SK-N-SH (cell line): ENCODE measurements around the gene CD209. TPM values are rescaled to one million over a fixed set of nuclear protein-coding genes. Genes with fewer than 3 reads are reported as not detected.

Experiments
- CTCF ChIA-PET: fragments of 300-600, 350-600 bp; formaldehyde crosslinking; extraction: SDS; loops from one replicate; lab custom pipeline; 2021; lab: Yijun Ruan, JAX
- POLR2A ChIA-PET: fragments of 350-600 bp; sonication (Branson Sonifier 250); formaldehyde crosslinking; extraction: SDS; loops from one replicate; lab custom pipeline; 2020; ENCODE audit warnings: antibody characterized with exemption, inconsistent platforms; lab: Yijun Ruan, JAX
- DNase-seq: peaks from one replicate; pipeline ENCODE4 v3.0.0; 2012
- H2AFZ ChIP-seq: fragments of 200-600 bp; sonication (generic); 2 replicates; pipeline ENCODE4 v1.8.1; 2016; ENCODE audit warnings: antibody characterized with exemption, mild to moderate bottlenecking, low read depth
- H3F3A ChIP-seq: fragments of 200-600 bp; sonication (generic); replicated peaks from 2 replicates; pipeline ENCODE3; 2016; ENCODE audit warnings: antibody characterized with exemption, mild to moderate bottlenecking; ENCODE audit not compliant: insufficient read depth
- H3K27ac ChIP-seq, 2 experiments: fragments of 200-500 bp in 1 of 2; fragments of 200-600 bp in 1 of 2; sonication (Bioruptor generic) in 1 of 2; sonication (generic), shearing (Covaris generic) in 1 of 2; 2 replicates each; pipeline versions ENCODE4 v1.5.1 to v1.6.1; 2014 to 2016; ENCODE audit warnings: low read depth in 2 of 2, inconsistent platforms in 1 of 2, low read length in 1 of 2, mild to moderate bottlenecking in 1 of 2, mixed read lengths in 1 of 2
- H3K27me3 ChIP-seq: fragments of 200-600 bp; sonication (generic), shearing (Covaris generic); 2 replicates; pipeline ENCODE4 v1.6.1; 2016; ENCODE audit warnings: mixed run types; ENCODE audit not compliant: insufficient read depth
- H3K36me3 ChIP-seq, 2 experiments: fragments of 200-500 bp in 1 of 2; fragments of 200-600 bp in 1 of 2; sonication (Bioruptor generic) in 1 of 2; sonication (generic) in 1 of 2; replicated peaks in 1 of 2; 2 replicates each; pipeline versions ENCODE3 to v1.5.1; 2014 to 2016; ENCODE audit warnings: low read length in 1 of 2, mild to moderate bottlenecking in 1 of 2; ENCODE audit not compliant: insufficient read depth in 2 of 2, control insufficient read depth in 1 of 2
- H3K4me1 ChIP-seq, 2 experiments: fragments of 200-500 bp in 1 of 2; fragments of 200-600 bp in 1 of 2; sonication (Bioruptor generic) in 1 of 2; sonication (generic), shearing (Covaris generic) in 1 of 2; 2 replicates each; pipeline versions ENCODE4 v1.5.1 to v1.6.1; 2014 to 2016; ENCODE audit warnings: low read depth in 1 of 2, low read length in 1 of 2, mixed run types in 1 of 2; ENCODE audit not compliant: insufficient read depth in 2 of 2, control insufficient read depth in 1 of 2
- H3K4me2 ChIP-seq: fragments of 200-600 bp; sonication (generic), shearing (Covaris generic); 2 replicates; pipeline ENCODE4 v1.6.1; 2017; ENCODE audit warnings: mixed run types
- H3K4me3 ChIP-seq, 2 experiments: fragments of 200-500 bp in 1 of 2; fragments of 200-600 bp in 1 of 2; sonication (Bioruptor generic) in 1 of 2; sonication (generic), shearing (Covaris generic) in 1 of 2; 2 replicates each; pipeline versions ENCODE4 v1.5.1 to v1.8.1; 2014 to 2016; ENCODE audit warnings: low read depth in 2 of 2, inconsistent platforms in 1 of 2, low read length in 1 of 2, mild to moderate bottlenecking in 1 of 2, mixed read lengths in 1 of 2, moderate library complexity in 1 of 2
- H3K79me2 ChIP-seq: fragments of 200-600 bp; sonication (generic); 2 replicates; pipeline ENCODE4 v1.8.1; 2017; ENCODE audit warnings: mild to moderate bottlenecking; ENCODE audit not compliant: insufficient read depth
- H3K9ac ChIP-seq: fragments of 200-600 bp; sonication (generic); 2 replicates; pipeline ENCODE4 v1.6.1; 2017; ENCODE audit warnings: mixed run types
- H3K9me2 ChIP-seq: fragments of 200-600 bp; sonication (generic); 2 replicates; pipeline ENCODE4 v1.6.1; 2017; ENCODE audit warnings: mixed run types
- H3K9me3 ChIP-seq: fragments of 200-600 bp; sonication (generic); 2 replicates; pipeline ENCODE4 v1.6.1; 2017; ENCODE audit warnings: mixed run types, mild to moderate bottlenecking, moderate library complexity
- H4K20me1 ChIP-seq: fragments of 200-600 bp; sonication (generic); 2 replicates; pipeline ENCODE4 v1.6.1; 2017; ENCODE audit warnings: mild to moderate bottlenecking, mixed run types; ENCODE audit not compliant: insufficient read depth
- CHD2 ChIP-seq: fragments of 150-350 bp; IDR thresholded peaks from 2 replicates; pipeline ENCODE4 v1.6.1; 2018; ENCODE audit warnings: low read length; ENCODE audit not compliant: partially characterized antibody
- ELF1 ChIP-seq: IDR thresholded peaks from 2 replicates; pipeline ENCODE4 v1.4.0; 2012
- EP300 ChIP-seq, 2 experiments: IDR thresholded peaks; 2 replicates each; pipeline versions ENCODE4 v1.4.0 to v1.6.1; 2012; ENCODE audit warnings: borderline replicate concordance in 1 of 2, low read depth in 1 of 2, low read length in 1 of 2
- EZH2phosphoT487 ChIP-seq: fragments of 200-600 bp; sonication (generic); IDR thresholded peaks from 2 replicates; pipeline ENCODE4 v1.6.1; 2017; ENCODE audit warnings: low read depth, mixed run types, mild to moderate bottlenecking, antibody characterized with exemption, moderate library complexity, borderline replicate concordance
- FOXJ3 ChIP-seq: sonication (generic); formaldehyde crosslinking; IDR thresholded peaks from 2 replicates; pipeline ENCODE4 v1.5.1; 2020; ENCODE audit warnings: mild to moderate bottlenecking, missing genetic modification reagents
- FOXM1 ChIP-seq: IDR thresholded peaks from 2 replicates; pipeline ENCODE4 v1.4.0; 2012; ENCODE audit warnings: low read depth, mild to moderate bottlenecking
- GABPA ChIP-seq: IDR thresholded peaks from 2 replicates; pipeline ENCODE4 v1.4.0; 2012; ENCODE audit warnings: low read depth, mild to moderate bottlenecking
- NFIC ChIP-seq: IDR thresholded peaks from 2 replicates; pipeline ENCODE4 v1.4.0; 2012; ENCODE audit warnings: borderline replicate concordance
- NRF1 ChIP-seq: IDR thresholded peaks from 2 replicates; pipeline ENCODE4 v1.6.1; 2012; ENCODE audit warnings: low read depth, mild to moderate bottlenecking, low read length
- POLR2AphosphoS5 ChIP-seq: IDR thresholded peaks from 2 replicates; pipeline ENCODE4 v1.6.1; 2012; ENCODE audit warnings: low read depth, low read length
- RCOR1 ChIP-seq: fragments of 150-350 bp; IDR thresholded peaks from 2 replicates; pipeline ENCODE4 v1.6.1; 2017; ENCODE audit warnings: antibody characterized with exemption, low read length
- RXRA ChIP-seq: IDR thresholded peaks from 2 replicates; pipeline ENCODE4 v1.4.0; 2012; ENCODE audit warnings: low read depth, mild to moderate bottlenecking, borderline replicate concordance
- SMC3 ChIP-seq: IDR thresholded peaks from 2 replicates; pipeline ENCODE4 v1.6.1; 2012; ENCODE audit warnings: low read depth, low read length, improper control_type of control experiment
- TAF1 ChIP-seq: IDR thresholded peaks from 2 replicates; pipeline ENCODE4 v1.6.1; 2012; ENCODE audit warnings: low read depth, mild to moderate bottlenecking, low read length, moderate library complexity, borderline replicate concordance
- TCF12 ChIP-seq: IDR thresholded peaks from 2 replicates; pipeline ENCODE4 v1.4.0; 2012
- TEAD4 ChIP-seq: IDR thresholded peaks from 2 replicates; pipeline ENCODE4 v1.4.0; 2012; ENCODE audit warnings: mild to moderate bottlenecking, borderline replicate concordance; ENCODE audit not compliant: insufficient read depth
- YY1 ChIP-seq: IDR thresholded peaks from 2 replicates; pipeline ENCODE4 v1.4.0; 2012; ENCODE audit warnings: low read depth, mild to moderate bottlenecking
- WGBS: methylation state at CpG from one replicate; pipeline ENCODE4 v1.1.6; 2017; ENCODE audit warnings: low lambda C conversion rate; 5-methylcytosine and 5-hydroxymethylcytosine counted together
- polyA plus RNA-seq, 3 experiments: library from polyadenylated mRNA; depleted of rRNA; stranded (reverse); fragments of >200 nt; gene quantifications; 2 replicates each; pipeline ENCODE4 v1.2.3, GENCODE V29; 2012
- TF ChIP-seq, protein P1 (sequence below): IDR thresholded peaks from 2 replicates; pipeline ENCODE4 v1.6.1; 2012; ENCODE audit warnings: mild to moderate bottlenecking, low read depth, low read length, moderate library complexity
- TF ChIP-seq, protein P2 (sequence below): fragments of 150-350 bp; IDR thresholded peaks from 2 replicates; pipeline ENCODE4 v1.6.1; 2017; ENCODE audit warnings: antibody characterized with exemption, low read length, low read depth, borderline replicate concordance
- TF ChIP-seq, protein P3 (sequence below): IDR thresholded peaks from 2 replicates; pipeline ENCODE4 v1.4.0; 2012; ENCODE audit warnings: low read depth, borderline replicate concordance
- TF ChIP-seq, protein P4 (sequence below): fragments of 150-350 bp; IDR thresholded peaks from 2 replicates; pipeline ENCODE4 v1.6.1; 2016; ENCODE audit warnings: mild to moderate bottlenecking, low read depth, low read length
- TF ChIP-seq, protein P5 (sequence below): fragments of 200-600 bp; sonication (generic); IDR thresholded peaks from 2 replicates; pipeline ENCODE4 v1.6.1; 2017; ENCODE audit warnings: antibody characterized with exemption, mild to moderate bottlenecking, moderate library complexity
- TF ChIP-seq, protein P6 (sequence below): IDR thresholded peaks from 2 replicates; pipeline ENCODE4; 2012

CD209 gene
- polyA plus RNA-seq, 1 of the 3 experiments (the other 2 are of a cell fraction), result not detected

DNA sequence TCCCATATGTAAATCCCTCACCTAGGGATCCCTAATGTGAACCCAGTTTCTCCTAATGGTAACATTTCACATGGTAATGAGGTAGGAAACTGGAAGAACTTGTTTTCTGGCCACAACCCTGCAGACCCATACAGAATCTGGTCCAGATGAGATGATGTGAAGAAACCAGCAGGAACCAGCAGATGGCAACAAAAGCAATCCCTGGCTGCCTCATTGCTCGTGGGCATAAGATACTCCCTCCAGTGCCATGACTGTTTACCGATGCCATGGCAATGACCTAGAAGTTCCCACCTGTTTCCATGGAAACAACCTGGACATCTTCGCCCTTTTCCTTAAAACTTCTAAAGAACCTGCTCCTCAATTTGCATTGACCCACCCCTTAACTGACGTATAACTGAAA, 1.4 kb upstream of the CD209 start (continued):
- TF ChIP-seq, protein P1, sequence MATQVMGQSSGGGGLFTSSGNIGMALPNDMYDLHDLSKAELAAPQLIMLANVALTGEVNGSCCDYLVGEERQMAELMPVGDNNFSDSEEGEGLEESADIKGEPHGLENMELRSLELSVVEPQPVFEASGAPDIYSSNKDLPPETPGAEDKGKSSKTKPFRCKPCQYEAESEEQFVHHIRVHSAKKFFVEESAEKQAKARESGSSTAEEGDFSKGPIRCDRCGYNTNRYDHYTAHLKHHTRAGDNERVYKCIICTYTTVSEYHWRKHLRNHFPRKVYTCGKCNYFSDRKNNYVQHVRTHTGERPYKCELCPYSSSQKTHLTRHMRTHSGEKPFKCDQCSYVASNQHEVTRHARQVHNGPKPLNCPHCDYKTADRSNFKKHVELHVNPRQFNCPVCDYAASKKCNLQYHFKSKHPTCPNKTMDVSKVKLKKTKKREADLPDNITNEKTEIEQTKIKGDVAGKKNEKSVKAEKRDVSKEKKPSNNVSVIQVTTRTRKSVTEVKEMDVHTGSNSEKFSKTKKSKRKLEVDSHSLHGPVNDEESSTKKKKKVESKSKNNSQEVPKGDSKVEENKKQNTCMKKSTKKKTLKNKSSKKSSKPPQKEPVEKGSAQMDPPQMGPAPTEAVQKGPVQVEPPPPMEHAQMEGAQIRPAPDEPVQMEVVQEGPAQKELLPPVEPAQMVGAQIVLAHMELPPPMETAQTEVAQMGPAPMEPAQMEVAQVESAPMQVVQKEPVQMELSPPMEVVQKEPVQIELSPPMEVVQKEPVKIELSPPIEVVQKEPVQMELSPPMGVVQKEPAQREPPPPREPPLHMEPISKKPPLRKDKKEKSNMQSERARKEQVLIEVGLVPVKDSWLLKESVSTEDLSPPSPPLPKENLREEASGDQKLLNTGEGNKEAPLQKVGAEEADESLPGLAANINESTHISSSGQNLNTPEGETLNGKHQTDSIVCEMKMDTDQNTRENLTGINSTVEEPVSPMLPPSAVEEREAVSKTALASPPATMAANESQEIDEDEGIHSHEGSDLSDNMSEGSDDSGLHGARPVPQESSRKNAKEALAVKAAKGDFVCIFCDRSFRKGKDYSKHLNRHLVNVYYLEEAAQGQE, result no peak
- no peak for TF ChIP-seq TAF1
- TF ChIP-seq FOXM1, result no peak
- no peak for TF ChIP-seq SMC3
- TF ChIP-seq TCF12, result no peak
- no peak for TF ChIP-seq RCOR1
- no peak for TF ChIP-seq POLR2AphosphoS5
- TF ChIP-seq, protein P2, sequence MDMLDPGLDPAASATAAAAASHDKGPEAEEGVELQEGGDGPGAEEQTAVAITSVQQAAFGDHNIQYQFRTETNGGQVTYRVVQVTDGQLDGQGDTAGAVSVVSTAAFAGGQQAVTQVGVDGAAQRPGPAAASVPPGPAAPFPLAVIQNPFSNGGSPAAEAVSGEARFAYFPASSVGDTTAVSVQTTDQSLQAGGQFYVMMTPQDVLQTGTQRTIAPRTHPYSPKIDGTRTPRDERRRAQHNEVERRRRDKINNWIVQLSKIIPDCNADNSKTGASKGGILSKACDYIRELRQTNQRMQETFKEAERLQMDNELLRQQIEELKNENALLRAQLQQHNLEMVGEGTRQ, result no peak

DNA sequence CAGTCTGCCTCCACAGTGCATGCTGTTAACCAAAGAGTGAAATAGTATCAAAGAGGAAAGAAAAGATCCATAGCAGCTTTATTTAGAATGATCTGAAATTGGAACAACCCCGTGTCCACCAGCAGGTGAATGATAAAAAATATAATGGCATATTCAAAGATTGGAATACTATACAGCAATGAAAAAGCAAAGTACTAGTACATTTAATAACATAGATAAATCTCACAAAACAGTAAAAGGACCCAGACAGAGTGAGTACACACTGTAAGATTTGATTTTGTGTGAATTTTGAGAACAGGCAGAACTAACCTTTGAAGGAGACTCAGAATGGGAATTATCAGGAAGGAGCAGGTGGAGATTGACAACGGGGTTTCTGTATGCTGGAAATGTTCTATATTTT, 837 bp upstream of the CD209 start:
- no peaks in the 10 kb centered on the region for H3F3A ChIP-seq
- no peaks in the 10 kb centered on the region for H3K79me2 ChIP-seq
- no peak overlapping the region for H2AFZ ChIP-seq
- 0% methylated on average over 2 of the region's 2 CpGs for WGBS
- H3K9me2 ChIP-seq, result no peaks in the 10 kb centered on the region
- no peak overlapping the region for H3K9ac ChIP-seq
- CTCF ChIA-PET, result no interaction called here
- no peak overlapping the region for H3K4me2 ChIP-seq
- H3K4me3 ChIP-seq, result no peak overlapping the region
- DNase-seq, result no peak
- H3K27me3 ChIP-seq, result peaks cover 18% of the 10 kb centered on the region
- H4K20me1 ChIP-seq, result no peaks in the 10 kb centered on the region
- POLR2A ChIA-PET, result no interaction called here
- TF ChIP-seq, protein P3, sequence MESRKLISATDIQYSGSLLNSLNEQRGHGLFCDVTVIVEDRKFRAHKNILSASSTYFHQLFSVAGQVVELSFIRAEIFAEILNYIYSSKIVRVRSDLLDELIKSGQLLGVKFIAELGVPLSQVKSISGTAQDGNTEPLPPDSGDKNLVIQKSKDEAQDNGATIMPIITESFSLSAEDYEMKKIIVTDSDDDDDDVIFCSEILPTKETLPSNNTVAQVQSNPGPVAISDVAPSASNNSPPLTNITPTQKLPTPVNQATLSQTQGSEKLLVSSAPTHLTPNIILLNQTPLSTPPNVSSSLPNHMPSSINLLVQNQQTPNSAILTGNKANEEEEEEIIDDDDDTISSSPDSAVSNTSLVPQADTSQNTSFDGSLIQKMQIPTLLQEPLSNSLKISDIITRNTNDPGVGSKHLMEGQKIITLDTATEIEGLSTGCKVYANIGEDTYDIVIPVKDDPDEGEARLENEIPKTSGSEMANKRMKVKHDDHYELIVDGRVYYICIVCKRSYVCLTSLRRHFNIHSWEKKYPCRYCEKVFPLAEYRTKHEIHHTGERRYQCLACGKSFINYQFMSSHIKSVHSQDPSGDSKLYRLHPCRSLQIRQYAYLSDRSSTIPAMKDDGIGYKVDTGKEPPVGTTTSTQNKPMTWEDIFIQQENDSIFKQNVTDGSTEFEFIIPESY, result no peak
- TF ChIP-seq EZH2phosphoT487, result no peak
- TF ChIP-seq RCOR1, result no peak
- TF ChIP-seq NFIC, result no peak
- TF ChIP-seq GABPA, result no peak
- no peak for TF ChIP-seq SMC3
- no peak for TF ChIP-seq RXRA
- TF ChIP-seq, protein P4, sequence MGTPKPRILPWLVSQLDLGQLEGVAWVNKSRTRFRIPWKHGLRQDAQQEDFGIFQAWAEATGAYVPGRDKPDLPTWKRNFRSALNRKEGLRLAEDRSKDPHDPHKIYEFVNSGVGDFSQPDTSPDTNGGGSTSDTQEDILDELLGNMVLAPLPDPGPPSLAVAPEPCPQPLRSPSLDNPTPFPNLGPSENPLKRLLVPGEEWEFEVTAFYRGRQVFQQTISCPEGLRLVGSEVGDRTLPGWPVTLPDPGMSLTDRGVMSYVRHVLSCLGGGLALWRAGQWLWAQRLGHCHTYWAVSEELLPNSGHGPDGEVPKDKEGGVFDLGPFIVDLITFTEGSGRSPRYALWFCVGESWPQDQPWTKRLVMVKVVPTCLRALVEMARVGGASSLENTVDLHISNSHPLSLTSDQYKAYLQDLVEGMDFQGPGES, result no peak
- TF ChIP-seq, protein P5, sequence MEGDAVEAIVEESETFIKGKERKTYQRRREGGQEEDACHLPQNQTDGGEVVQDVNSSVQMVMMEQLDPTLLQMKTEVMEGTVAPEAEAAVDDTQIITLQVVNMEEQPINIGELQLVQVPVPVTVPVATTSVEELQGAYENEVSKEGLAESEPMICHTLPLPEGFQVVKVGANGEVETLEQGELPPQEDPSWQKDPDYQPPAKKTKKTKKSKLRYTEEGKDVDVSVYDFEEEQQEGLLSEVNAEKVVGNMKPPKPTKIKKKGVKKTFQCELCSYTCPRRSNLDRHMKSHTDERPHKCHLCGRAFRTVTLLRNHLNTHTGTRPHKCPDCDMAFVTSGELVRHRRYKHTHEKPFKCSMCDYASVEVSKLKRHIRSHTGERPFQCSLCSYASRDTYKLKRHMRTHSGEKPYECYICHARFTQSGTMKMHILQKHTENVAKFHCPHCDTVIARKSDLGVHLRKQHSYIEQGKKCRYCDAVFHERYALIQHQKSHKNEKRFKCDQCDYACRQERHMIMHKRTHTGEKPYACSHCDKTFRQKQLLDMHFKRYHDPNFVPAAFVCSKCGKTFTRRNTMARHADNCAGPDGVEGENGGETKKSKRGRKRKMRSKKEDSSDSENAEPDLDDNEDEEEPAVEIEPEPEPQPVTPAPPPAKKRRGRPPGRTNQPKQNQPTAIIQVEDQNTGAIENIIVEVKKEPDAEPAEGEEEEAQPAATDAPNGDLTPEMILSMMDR, result no peak
- TF ChIP-seq EP300 (IDR thresholded peaks at IDR 0.05; ENCODE audit: borderline replicate concordance in 1 of 2, low read depth in 1 of 2, low read length in 1 of 2), result no peak
- TF ChIP-seq, protein P6, sequence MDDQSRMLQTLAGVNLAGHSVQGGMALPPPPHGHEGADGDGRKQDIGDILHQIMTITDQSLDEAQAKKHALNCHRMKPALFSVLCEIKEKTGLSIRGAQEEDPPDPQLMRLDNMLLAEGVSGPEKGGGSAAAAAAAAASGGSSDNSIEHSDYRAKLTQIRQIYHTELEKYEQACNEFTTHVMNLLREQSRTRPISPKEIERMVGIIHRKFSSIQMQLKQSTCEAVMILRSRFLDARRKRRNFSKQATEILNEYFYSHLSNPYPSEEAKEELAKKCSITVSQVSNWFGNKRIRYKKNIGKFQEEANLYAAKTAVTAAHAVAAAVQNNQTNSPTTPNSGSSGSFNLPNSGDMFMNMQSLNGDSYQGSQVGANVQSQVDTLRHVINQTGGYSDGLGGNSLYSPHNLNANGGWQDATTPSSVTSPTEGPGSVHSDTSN, result no peak
- no peak for TF ChIP-seq CHD2
- no peak for TF ChIP-seq ELF1
- no peak for TF ChIP-seq FOXJ3 (CRISPR knock-in tag)
- TF ChIP-seq YY1, result no peak
- no peak for TF ChIP-seq TCF12
- TF ChIP-seq TEAD4, result no peak
- no peak for TF ChIP-seq NRF1
- H3K36me3 ChIP-seq, result no peaks in the 10 kb centered on the region
- no peaks in the 10 kb centered on the region for H3K9me3 ChIP-seq
- no peaks in the 10 kb centered on the region for H3K4me1 ChIP-seq
- H3K27ac ChIP-seq, result no peak overlapping the region
